Measurements from ENCODE around the gene SAMMSON.

DNA sequence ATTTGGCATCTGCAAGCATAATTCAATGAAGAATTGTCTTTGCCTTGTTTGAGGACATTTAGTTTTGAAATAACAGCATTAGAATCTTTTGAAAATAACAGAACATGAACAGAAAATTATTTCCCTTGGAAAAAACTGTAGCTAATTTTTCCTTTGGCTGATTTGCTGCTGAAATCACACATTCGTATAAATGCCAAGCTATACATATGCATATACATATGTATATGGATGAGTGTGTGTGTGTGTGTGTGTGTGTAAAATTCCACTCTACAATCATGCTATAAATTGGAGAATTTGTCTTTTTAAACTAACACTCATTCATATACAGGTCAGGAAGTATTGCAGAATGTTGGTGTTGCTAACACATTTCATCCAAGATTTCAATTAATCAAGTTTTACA is 57.9 kb downstream of the SAMMSON start:
- TF ChIP-seq, protein P1, sequence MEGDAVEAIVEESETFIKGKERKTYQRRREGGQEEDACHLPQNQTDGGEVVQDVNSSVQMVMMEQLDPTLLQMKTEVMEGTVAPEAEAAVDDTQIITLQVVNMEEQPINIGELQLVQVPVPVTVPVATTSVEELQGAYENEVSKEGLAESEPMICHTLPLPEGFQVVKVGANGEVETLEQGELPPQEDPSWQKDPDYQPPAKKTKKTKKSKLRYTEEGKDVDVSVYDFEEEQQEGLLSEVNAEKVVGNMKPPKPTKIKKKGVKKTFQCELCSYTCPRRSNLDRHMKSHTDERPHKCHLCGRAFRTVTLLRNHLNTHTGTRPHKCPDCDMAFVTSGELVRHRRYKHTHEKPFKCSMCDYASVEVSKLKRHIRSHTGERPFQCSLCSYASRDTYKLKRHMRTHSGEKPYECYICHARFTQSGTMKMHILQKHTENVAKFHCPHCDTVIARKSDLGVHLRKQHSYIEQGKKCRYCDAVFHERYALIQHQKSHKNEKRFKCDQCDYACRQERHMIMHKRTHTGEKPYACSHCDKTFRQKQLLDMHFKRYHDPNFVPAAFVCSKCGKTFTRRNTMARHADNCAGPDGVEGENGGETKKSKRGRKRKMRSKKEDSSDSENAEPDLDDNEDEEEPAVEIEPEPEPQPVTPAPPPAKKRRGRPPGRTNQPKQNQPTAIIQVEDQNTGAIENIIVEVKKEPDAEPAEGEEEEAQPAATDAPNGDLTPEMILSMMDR (IDR thresholded peaks at IDR 0.05), result no peak
- no peak for TF ChIP-seq EZH2 (IDR thresholded peaks at IDR 0.05; ENCODE audit: borderline replicate concordance, insufficient read depth, low read depth, low read length, poor library complexity, severe bottlenecking)
